IPS-20b (cell line): Measurements from ENCODE around the gene DPP9.
"Not testable (repeated sequence)": the region's sequence is repeated elsewhere in the genome, so short reads cannot be mapped to it uniquely, and the experiment has no call there.

Source experiments
- H3K27ac ChIP-seq: one replicate; pipeline ENCODE4 v1.5.1; 2013; ENCODE audit warnings: low read length
- H3K27me3 ChIP-seq: 2 replicates; pipeline ENCODE4 v1.6.1; 2013; ENCODE audit warnings: mild to moderate bottlenecking, low read length, inconsistent platforms; ENCODE audit not compliant: insufficient read depth
- H3K36me3 ChIP-seq: 2 replicates; pipeline ENCODE4 v1.6.1; 2013; ENCODE audit warnings: low read depth, mild to moderate bottlenecking, inconsistent platforms, low read length, moderate library complexity; ENCODE audit not compliant: insufficient read depth
- H3K4me1 ChIP-seq: 2 replicates; pipeline ENCODE4 v1.6.1; 2013; ENCODE audit warnings: mild to moderate bottlenecking, control low read depth, inconsistent platforms, low read length, moderate library complexity; ENCODE audit not compliant: insufficient read depth
- H3K4me3 ChIP-seq: 2 replicates; pipeline ENCODE4 v1.5.1; 2013; ENCODE audit warnings: mild to moderate bottlenecking, low read length, inconsistent platforms
- H3K9ac ChIP-seq: 2 replicates; pipeline ENCODE4 v1.6.1; 2013; ENCODE audit warnings: low read depth, mild to moderate bottlenecking, inconsistent platforms, low read length, moderate library complexity
- H3K9me3 ChIP-seq: 2 replicates; pipeline ENCODE4 v1.6.1; 2013; ENCODE audit warnings: mild to moderate bottlenecking, low read depth, low read length, inconsistent platforms; ENCODE audit not compliant: insufficient read depth

DPP9 gene

GRCh38 chr19:4717191-4717965 lies 6.3 kb downstream of the DPP9 start:
- Histone ChIP-seq H3K9ac (no peak overlapping the region), H3K27ac (no peak overlapping the region), H3K36me3 (peaks cover 69% of the 10 kb centered on the region), H3K4me3 (no peak overlapping the region), H3K9me3 (no peaks in the 10 kb centered on the region), H3K27me3 (no peaks in the 10 kb centered on the region), H3K4me1 (0 out of 2 replicates have a peak, but pooled peaks cover 3% of the 10 kb centered on the region)

- Histone ChIP-seq H3K36me3 (peaks cover 77% of the 10 kb centered on the region), H3K4me1 (no peaks in the 10 kb centered on the region), H3K27me3 (no peaks in the 10 kb centered on the region), H3K9ac (no peak overlapping the region), H3K27ac (no peak overlapping the region), H3K9me3 (no peaks in the 10 kb centered on the region), H3K4me3 (no peak overlapping the region)
These were observed 8.0 kb downstream of the DPP9 start for GRCh38 chr19:4715529-4716221.

GRCh38 chr19:4715178-4715528 lies 8.5 kb downstream of the DPP9 start:
- not testable (repeated sequence) for H3K27me3 ChIP-seq, H3K9me3 ChIP-seq, H3K4me1 ChIP-seq, H3K4me3 ChIP-seq, H3K27ac ChIP-seq, H3K9ac ChIP-seq
- peaks cover 77% of the 10 kb centered on the region for H3K36me3 ChIP-seq

GRCh38 chr19:4714016-4714415 lies 9.6 kb downstream of the DPP9 start:
- no peaks in the 10 kb centered on the region for H3K9me3 ChIP-seq
- H3K4me1 ChIP-seq = no peaks in the 10 kb centered on the region
- peaks cover 79% of the 10 kb centered on the region for H3K36me3 ChIP-seq
- no peak overlapping the region for H3K4me3 ChIP-seq
- H3K9ac ChIP-seq = no peak overlapping the region
- H3K27me3 ChIP-seq = no peaks in the 10 kb centered on the region
- no peak overlapping the region for H3K27ac ChIP-seq

GRCh38 chr19:4713384-4713951 lies 10.2 kb downstream of the DPP9 start:
- H3K27ac ChIP-seq = no peak overlapping the region
- no peak overlapping the region for H3K9ac ChIP-seq
- no peaks in the 10 kb centered on the region for H3K27me3 ChIP-seq
- peaks cover 74% of the 10 kb centered on the region for H3K36me3 ChIP-seq
- no peaks in the 10 kb centered on the region for H3K4me1 ChIP-seq
- no peaks in the 10 kb centered on the region for H3K9me3 ChIP-seq
- H3K4me3 ChIP-seq = no peak overlapping the region

GRCh38 chr19:4712771-4713170 lies 10.9 kb downstream of the DPP9 start:
- Histone ChIP-seq H3K4me3 (no peak overlapping the region), H3K27me3 (no peaks in the 10 kb centered on the region), H3K4me1 (no peaks in the 10 kb centered on the region), H3K9ac (no peak overlapping the region), H3K9me3 (no peaks in the 10 kb centered on the region), H3K27ac (no peak overlapping the region), H3K36me3 (peaks cover 67% of the 10 kb centered on the region)

GRCh38 chr19:4711211-4711610 lies 12.4 kb downstream of the DPP9 start:
- Histone ChIP-seq H3K4me1 (no peaks in the 10 kb centered on the region), H3K9me3 (no peaks in the 10 kb centered on the region), H3K36me3 (peaks cover 55% of the 10 kb centered on the region), H3K4me3 (no peak overlapping the region), H3K27me3 (no peaks in the 10 kb centered on the region), H3K9ac (no peak overlapping the region), H3K27ac (no peak overlapping the region)

GRCh38 chr19:4710281-4710600 lies 13.4 kb downstream of the DPP9 start:
- Histone ChIP-seq H3K36me3 (peaks cover 54% of the 10 kb centered on the region), H3K9ac (no peak overlapping the region), H3K9me3 (no peaks in the 10 kb centered on the region)

GRCh38 chr19:4709440-4710280 lies 14.0 kb downstream of the DPP9 start:
- H3K36me3 ChIP-seq = peaks cover 53% of the 10 kb centered on the region
- no peak overlapping the region for H3K9ac ChIP-seq
- H3K4me1 ChIP-seq = no peaks in the 10 kb centered on the region
- no peaks in the 10 kb centered on the region for H3K27me3 ChIP-seq
- no peaks in the 10 kb centered on the region for H3K9me3 ChIP-seq
- no peak overlapping the region for H3K27ac ChIP-seq
- H3K4me3 ChIP-seq = no peak overlapping the region

More at GRCh38 chr19:4710281-4710600, 13.4 kb downstream of the DPP9 start:
- Histone ChIP-seq H3K27ac (no peak overlapping the region), H3K4me3 (no peak overlapping the region), H3K27me3 (no peaks in the 10 kb centered on the region), H3K4me1 (no peaks in the 10 kb centered on the region)

- no peaks in the 10 kb centered on the region for H3K9me3 ChIP-seq
- peaks cover 59% of the 10 kb centered on the region for H3K36me3 ChIP-seq
- H3K4me3 ChIP-seq = no peak overlapping the region
- H3K27me3 ChIP-seq = no peaks in the 10 kb centered on the region
- no peaks in the 10 kb centered on the region for H3K4me1 ChIP-seq
- no peak overlapping the region for H3K27ac ChIP-seq
- no peak overlapping the region for H3K9ac ChIP-seq
These were observed 15.5 kb downstream of the DPP9 start for GRCh38 chr19:4707956-4708650.

- H3K27ac ChIP-seq = no peak overlapping the region
- H3K9me3 ChIP-seq = no peaks in the 10 kb centered on the region
- no peaks in the 10 kb centered on the region for H3K4me1 ChIP-seq
- H3K36me3 ChIP-seq = peaks cover 58% of the 10 kb centered on the region
- no peaks in the 10 kb centered on the region for H3K27me3 ChIP-seq
- no peak overlapping the region for H3K4me3 ChIP-seq
- H3K9ac ChIP-seq = no peak overlapping the region
These were observed 16.3 kb downstream of the DPP9 start for GRCh38 chr19:4707322-4707721.
